Glutamatergic neuron (in vitro differentiated cells): ENCODE measurements around the gene PADI2. TPM values are rescaled to one million over a fixed set of nuclear protein-coding genes. Genes with fewer than 3 reads are reported as not detected.

Experiments used
- DNase-seq: peaks from one replicate; pipeline ENCODE4 v3.0.0; 2022
- H3K27ac Mint-ChIP-seq: one replicate; pipeline ENCODE4 v1.8.0; 2020; ENCODE audit warnings: mild to moderate bottlenecking, mixed read lengths, inconsistent platforms; ENCODE audit not compliant: unreplicated experiment
- H3K27me3 Mint-ChIP-seq: one replicate; pipeline ENCODE4 v1.8.0; 2020; ENCODE audit warnings: mild to moderate bottlenecking, moderate library complexity, mixed read lengths, inconsistent platforms; ENCODE audit not compliant: unreplicated experiment
- H3K36me3 Mint-ChIP-seq: one replicate; pipeline ENCODE4 v1.8.0; 2020; ENCODE audit warnings: mild to moderate bottlenecking, mixed read lengths, inconsistent platforms; ENCODE audit not compliant: unreplicated experiment
- H3K4me1 Mint-ChIP-seq: one replicate; pipeline ENCODE4 v1.8.0; 2020; ENCODE audit warnings: mild to moderate bottlenecking, low read depth, mixed read lengths, inconsistent platforms; ENCODE audit not compliant: unreplicated experiment
- H3K4me3 Mint-ChIP-seq: one replicate; pipeline ENCODE4 v1.8.0; 2020; ENCODE audit warnings: mild to moderate bottlenecking, mixed read lengths, inconsistent platforms; ENCODE audit not compliant: unreplicated experiment
- H3K9me3 Mint-ChIP-seq: one replicate; pipeline ENCODE4 v1.8.0; 2020; ENCODE audit warnings: mild to moderate bottlenecking, moderate library complexity, mixed read lengths, inconsistent platforms; ENCODE audit not compliant: unreplicated experiment
- total RNA-seq: library from RNA; stranded (reverse); fragmentation: NEBNext Ultra II Directional; extraction: Animal tissue kit (Norgen Biotek cat#: 25700); gene quantifications from one replicate; pipeline ENCODE4 v1.2.1, GENCODE V29; 2021; ENCODE audit not compliant: unreplicated experiment
- TF ChIP-seq, protein P1 (sequence below): fragments of 200-600 bp; sonication (generic); IDR thresholded peaks from one replicate; pipeline ENCODE4 v1.5.0; 2021; ENCODE audit not compliant: partially characterized antibody, unreplicated experiment

PADI2 gene
- total RNA-seq, 1 donor from 2014 or later: 0.74 TPM

DNA sequence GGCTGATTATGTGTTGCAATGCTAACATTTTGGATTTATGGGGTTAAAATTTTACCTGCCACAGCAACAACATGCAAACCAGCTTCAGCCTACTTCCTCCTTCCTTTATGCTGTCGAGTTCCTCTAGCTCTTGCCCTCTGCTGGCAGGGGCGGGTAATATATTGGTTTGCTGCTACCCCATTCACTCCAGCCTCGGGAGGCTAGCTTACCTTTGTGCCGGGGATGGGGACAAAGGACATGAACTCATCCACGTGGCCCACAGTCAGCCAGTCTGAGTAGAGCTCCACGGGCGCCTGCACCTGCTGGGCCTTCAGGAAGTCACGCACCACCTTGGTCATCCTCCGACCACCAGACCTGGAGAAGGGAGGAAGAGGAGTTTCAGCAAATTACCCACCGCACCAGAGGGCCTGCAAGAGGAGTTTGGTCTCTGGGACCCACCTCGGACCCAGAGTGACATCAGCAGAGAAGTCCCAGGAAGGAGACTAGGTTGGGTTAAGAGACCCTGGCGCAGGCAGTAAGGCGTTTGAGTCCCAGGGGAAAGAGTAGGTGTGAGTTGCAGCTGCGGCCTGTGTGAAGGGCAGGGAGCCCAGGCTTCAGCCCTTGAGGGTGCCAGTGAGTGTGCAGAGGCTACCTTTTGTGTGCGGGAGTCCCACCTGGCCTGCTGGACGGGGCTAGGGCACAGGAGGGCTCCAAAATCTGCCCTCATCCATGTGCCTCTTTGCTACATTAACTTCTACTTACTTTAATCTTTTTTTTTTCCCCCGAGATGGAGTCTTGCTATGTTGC is 43.6 kb downstream of the PADI2 start:
- H3K27ac Mint-ChIP-seq: no peak overlapping the region
- peaks cover 6% of the 10 kb centered on the region for H3K27me3 Mint-ChIP-seq
- peaks cover 7% of the 10 kb centered on the region for H3K9me3 Mint-ChIP-seq
- DNase-seq: peak; percentile 65
- TF ChIP-seq, protein P1, sequence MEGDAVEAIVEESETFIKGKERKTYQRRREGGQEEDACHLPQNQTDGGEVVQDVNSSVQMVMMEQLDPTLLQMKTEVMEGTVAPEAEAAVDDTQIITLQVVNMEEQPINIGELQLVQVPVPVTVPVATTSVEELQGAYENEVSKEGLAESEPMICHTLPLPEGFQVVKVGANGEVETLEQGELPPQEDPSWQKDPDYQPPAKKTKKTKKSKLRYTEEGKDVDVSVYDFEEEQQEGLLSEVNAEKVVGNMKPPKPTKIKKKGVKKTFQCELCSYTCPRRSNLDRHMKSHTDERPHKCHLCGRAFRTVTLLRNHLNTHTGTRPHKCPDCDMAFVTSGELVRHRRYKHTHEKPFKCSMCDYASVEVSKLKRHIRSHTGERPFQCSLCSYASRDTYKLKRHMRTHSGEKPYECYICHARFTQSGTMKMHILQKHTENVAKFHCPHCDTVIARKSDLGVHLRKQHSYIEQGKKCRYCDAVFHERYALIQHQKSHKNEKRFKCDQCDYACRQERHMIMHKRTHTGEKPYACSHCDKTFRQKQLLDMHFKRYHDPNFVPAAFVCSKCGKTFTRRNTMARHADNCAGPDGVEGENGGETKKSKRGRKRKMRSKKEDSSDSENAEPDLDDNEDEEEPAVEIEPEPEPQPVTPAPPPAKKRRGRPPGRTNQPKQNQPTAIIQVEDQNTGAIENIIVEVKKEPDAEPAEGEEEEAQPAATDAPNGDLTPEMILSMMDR: peak; percentile 74
- no peaks in the 10 kb centered on the region for H3K36me3 Mint-ChIP-seq
- peaks cover 9% of the 10 kb centered on the region for H3K4me1 Mint-ChIP-seq
- H3K4me3 Mint-ChIP-seq: no peak overlapping the region

DNA sequence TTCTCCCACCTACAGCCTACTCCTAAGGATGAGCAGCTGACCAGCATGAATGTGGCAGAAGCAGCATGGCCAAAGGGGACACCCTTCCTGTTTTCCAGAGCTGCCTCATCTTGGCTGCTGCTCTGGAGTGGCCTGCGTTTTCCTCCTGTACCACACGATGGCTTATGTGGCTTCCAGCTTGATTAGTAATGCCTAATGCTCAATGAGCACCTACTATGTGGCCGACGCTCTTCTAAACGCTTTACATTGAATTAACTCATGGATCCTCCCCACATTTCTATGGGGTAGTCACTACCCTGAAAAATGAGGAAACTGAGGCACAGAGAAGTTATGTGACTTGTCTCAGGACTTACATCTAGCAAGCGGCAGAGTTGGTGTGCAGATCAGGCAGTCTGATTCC is 47.5 kb downstream of the PADI2 start:
- no peak for DNase-seq
- Mint-ChIP-seq H3K27me3 (peaks cover 5% of the 10 kb centered on the region), H3K4me1 (peaks cover 10% of the 10 kb centered on the region), H3K9me3 (peaks cover 4% of the 10 kb centered on the region), H3K4me3 (no peak overlapping the region), H3K27ac (no peak overlapping the region), H3K36me3 (no peaks in the 10 kb centered on the region)
- TF ChIP-seq, protein P1: no peak

DNA sequence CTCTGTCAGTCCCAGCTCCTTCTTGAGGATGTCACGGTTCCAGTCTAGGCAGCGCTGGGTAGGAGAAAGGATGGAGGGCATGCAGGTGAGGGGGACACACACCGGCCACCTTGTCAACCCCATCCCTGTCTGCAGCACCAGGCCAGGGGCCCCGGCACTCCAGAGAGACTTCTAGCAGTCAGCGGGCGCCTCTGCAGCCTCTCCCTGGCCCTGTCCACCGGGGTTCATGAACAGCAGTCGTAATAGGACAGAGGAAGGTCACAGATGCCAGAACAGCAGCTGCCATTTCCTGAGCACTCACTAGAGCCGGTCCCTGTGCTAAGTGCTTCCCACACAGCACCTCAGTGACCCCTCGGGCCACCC is 49.1 kb downstream of the PADI2 start:
- TF ChIP-seq, protein P1: no peak
- Mint-ChIP-seq H3K4me1 (peaks cover 6% of the 10 kb centered on the region), H3K9me3 (no peaks in the 10 kb centered on the region), H3K27ac (no peak overlapping the region), H3K36me3 (no peaks in the 10 kb centered on the region), H3K4me3 (no peak overlapping the region), H3K27me3 (peaks cover 2% of the 10 kb centered on the region)
- peak; percentile 34 for DNase-seq

DNA sequence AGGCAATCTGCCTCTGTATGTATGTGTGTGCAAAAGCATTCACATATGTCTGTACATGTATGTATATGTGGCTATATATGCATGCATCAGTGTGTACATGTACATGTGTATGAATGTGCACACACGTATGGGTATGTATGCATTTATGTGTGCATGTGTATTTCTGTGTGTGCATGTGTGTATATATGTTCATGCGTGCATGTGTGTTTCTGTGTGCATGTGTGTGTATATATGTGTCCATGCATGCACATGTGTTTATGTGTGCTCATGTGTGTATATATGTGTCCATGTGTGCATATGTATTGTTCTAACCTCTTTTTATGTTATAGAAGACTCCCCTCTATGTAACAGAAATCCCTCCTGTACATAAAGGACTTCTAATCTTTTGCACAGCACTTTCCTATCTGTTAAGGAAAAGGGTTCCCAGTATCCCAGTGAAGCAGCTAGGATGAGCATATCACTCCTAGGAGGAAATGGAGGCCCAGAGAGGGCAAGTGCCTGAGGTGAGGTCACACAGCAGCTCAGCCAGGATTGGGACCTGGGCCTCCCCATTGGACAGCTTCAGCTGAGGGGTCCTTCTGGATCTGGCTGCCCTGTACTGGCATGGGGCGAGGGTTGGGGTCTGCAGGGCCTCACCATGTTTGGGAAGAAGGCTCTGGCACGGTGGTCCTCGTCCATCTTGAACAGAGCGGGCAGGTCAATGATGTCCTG is 49.6 kb downstream of the PADI2 start:
- H3K4me3 Mint-ChIP-seq: no peak overlapping the region
- H3K36me3 Mint-ChIP-seq: no peaks in the 10 kb centered on the region
- no peak overlapping the region for H3K27ac Mint-ChIP-seq
- peaks cover 2% of the 10 kb centered on the region for H3K27me3 Mint-ChIP-seq
- no peaks in the 10 kb centered on the region for H3K9me3 Mint-ChIP-seq
- TF ChIP-seq, protein P1: no peak
- no peak for DNase-seq
- peaks cover 6% of the 10 kb centered on the region for H3K4me1 Mint-ChIP-seq

DNA sequence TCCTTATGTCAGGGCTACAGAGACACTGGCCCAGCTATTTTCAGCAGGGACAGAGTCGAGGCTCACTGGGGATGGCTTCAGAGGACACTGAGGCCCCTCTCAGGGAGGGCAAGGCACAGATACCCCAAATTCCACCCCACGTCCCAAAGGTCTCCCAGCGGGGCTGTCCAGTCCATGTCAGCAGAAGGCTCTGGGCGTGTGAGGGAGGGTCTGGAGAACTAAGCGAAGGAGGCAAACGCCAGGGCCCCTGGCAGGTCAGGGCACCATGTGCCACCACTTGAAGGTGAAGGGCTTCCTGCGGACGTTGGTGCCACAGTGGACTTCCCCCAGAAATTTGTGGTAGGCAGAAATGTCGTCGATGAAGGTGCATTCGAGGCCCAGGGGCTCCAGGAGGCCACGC is 50.5 kb downstream of the PADI2 start:
- Mint-ChIP-seq H3K4me3 (no peak overlapping the region), H3K36me3 (no peaks in the 10 kb centered on the region), H3K9me3 (no peaks in the 10 kb centered on the region), H3K4me1 (peaks cover 6% of the 10 kb centered on the region), H3K27me3 (peaks cover 2% of the 10 kb centered on the region), H3K27ac (no peak overlapping the region)
- TF ChIP-seq, protein P1: no peak
- DNase-seq: no peak
